HG03196 (cell line): ENCODE results near the gene DHRS1.
A peak's percentile ranks its signal among the peaks of the same experiment; 100 is the strongest.
"Not testable (repeated sequence)": the region's sequence is repeated elsewhere in the genome, so short reads cannot be mapped to it uniquely, and the experiment has no call there.

Source experiments
- ATAC-seq: cut with Tn5 transposase; IDR thresholded peaks from one replicate; pipeline ENCODE4 v1.9.1; 2021; ENCODE audit not compliant: unreplicated experiment

DHRS1 gene

GRCh38 chr14:24252289-24253124, 47.1 kb downstream of the DHRS1 start:
- ATAC-seq: no peak

GRCh38 chr14:24251880-24252288, 47.7 kb downstream of the DHRS1 start:
- no peak for ATAC-seq

- ATAC-seq: no peak
Observed at GRCh38 chr14:24250354-24250753, 49.2 kb downstream of the DHRS1 start.

DNA sequence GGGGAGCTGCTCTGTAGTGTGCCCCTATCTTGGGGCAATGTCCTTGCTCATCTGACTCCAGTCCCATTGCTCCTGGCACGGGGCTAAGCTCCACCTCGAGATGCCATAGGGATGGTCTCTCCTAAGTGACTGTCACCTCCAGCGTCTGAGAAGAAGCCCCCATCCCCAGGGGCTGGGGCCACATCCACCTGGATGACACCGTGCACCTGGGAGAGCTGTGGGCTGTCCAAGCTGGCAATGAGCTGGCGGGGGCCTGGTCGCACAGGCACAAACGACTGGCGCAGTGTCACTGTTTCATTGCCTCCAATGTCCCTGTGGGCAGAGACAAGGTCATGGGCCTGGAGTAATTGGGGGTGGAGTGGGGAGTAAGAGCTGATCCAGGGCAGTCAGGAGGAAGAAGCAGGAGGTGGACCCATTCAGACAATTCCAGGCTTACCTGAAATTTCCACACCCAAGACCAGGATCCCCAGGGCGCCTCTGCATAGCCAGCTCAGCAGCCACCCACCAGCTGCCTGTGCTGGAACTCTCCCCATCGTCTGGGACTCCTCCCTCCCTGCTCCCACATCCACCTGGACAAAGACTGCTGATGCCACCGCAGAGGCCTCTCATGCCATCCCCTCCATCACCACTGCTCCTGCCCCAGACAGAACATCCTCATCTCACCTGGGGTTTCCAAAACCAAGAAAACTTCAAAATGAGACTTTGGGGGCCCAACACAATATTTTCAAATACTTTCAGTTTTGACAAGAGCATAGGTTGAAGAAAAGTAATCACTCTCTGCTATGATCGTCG, 50.2 kb downstream of the DHRS1 start:
- ATAC-seq: no peak

- no peak for ATAC-seq
Observed at GRCh38 chr14:24247422-24247821, 52.2 kb downstream of the DHRS1 start.

GRCh38 chr14:24246765-24247212, 52.8 kb downstream of the DHRS1 start:
- ATAC-seq: no peak

DNA sequence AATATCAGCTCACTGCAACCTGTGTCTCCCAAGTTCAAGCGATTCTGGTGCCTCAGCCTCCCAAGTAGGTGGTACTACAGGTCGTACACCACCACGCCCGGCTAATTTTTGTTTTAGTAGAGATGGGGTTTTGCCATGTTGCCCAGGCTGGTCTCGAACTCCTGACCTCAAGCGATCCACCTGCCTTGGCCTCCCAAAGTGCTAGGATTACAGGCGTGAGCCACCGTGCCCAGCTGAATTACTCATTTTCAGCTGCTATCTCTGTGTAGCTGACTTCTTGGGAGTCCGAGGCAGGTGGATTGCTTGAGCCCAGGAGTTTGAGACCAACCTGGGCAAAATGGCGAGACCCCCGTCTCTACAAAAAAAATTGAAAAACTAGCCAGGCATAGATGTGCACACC, 54.2 kb downstream of the DHRS1 start:
- not testable (repeated sequence) for ATAC-seq

GRCh38 chr14:24243336-24243836, 56.2 kb downstream of the DHRS1 start:
- ATAC-seq: no peak

DNA sequence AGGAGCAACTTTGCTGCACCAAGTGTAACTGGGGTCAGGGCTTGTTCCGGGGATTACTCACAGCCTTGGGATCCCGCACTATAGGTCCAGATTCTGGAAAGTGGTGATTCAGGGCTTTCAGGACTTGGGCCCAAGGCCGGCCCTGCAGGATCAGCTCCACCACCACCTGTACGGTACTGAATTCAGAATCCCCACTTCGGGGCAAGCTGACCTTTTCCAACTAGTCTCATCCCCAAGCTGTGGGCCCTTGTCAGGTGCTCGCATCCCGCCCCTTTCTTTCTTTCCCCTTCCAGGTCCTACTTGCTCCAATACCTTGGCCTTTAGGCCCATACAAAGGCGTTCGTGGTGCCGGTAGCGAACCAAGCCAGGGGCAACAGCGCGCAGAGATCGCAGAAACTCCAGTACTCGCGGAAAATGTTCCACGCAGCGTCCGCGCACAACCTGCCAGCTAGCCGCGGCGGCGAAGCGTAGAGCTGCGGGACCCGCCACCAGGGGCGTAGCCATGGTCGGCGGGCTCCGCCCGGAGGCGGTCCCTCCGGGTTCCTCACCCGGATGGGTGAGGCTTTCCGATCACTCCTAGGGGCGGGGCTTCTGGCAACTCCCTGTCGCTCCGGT, 57.6 kb downstream of the DHRS1 start:
- peak; percentile 79 for ATAC-seq
